HepG2 (cell line): ENCODE measurements around the gene MAPK8IP1.

Source experiments
- CCDC6 ChIP-seq: sonication (generic); formaldehyde crosslinking; IDR thresholded peaks from 2 replicates; pipeline ENCODE4 v1.8.1; 2022; ENCODE audit warnings: mild to moderate bottlenecking, missing genetic modification reagents, moderate library complexity
- MAFK ChIP-seq, 2 experiments: IDR thresholded peaks in 1 of 2; conservative IDR thresholded peaks in 1 of 2; 2 replicates each; pipeline ENCODE4 v1.6.1; 2011; ENCODE audit warnings: improper control_type of control experiment in 2 of 2, low read length in 2 of 2
- SIN3A ChIP-seq: IDR thresholded peaks from 2 replicates; pipeline ENCODE4 v1.6.1; 2011; ENCODE audit warnings: low read depth, mild to moderate bottlenecking, control low read depth, low read length, borderline replicate concordance
- ZNF234 ChIP-seq: sonication (generic); formaldehyde crosslinking; conservative IDR thresholded peaks from 2 replicates; pipeline ENCODE4 v1.5.1; 2020; ENCODE audit warnings: mild to moderate bottlenecking, missing genetic modification reagents
- ZNF780A ChIP-seq: sonication (generic); formaldehyde crosslinking; IDR thresholded peaks from 2 replicates; pipeline ENCODE4 v1.8.0; 2022; ENCODE audit warnings: mild to moderate bottlenecking, missing genetic modification reagents, moderate library complexity

DNA sequence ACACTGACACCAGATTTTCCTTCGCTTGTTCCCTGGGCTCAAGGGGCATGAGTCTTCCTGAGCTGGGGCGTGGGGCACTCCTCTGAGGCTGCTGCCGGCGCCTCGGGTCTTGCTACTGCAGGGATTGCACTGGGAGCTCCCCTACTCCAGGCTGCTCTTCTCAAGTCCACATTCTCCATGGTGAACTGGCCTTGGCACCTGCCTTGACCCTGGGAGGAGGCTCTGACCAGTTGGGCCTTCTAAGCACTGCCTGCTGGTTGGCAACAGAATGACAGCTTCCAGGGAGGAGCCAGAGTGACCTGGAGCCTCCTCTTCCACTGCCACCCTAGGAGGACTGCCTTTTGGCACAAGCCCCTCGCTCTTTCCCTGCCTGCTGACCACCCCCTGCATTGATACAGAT lies 12.1 kb downstream of the MAPK8IP1 start:
- TF ChIP-seq SIN3A (no peak), ZNF780A (CRISPR knock-in tag) (no peak), MAFK (conservative IDR thresholded peaks at IDR 0.05 in 1 of 2, IDR thresholded peaks at IDR 0.05 in 1 of 2; ENCODE audit: low read length in 2 of 2) (no peak), ZNF234 (no peak), CCDC6 (CRISPR knock-in tag) (no peak)
